Stimulated activated CD8-positive, alpha-beta memory T cell treated with anti-CD3 and anti-CD28 coated beads, Interleukin-12 subunit alpha, Interleukin-12 subunit beta, amount 100 ng/mL, for 24 hours (primary cell): ENCODE measurements around the gene AP3D1.

Experiments used
- DNase-seq: peaks from one replicate; pipeline ENCODE4 v3.0.0-alpha.2; 2020; ENCODE audit errors: extremely low read depth

The AP3D1 gene

GRCh38 chr19:2181633-2181997, 30.2 kb upstream of the AP3D1 start:
- no peak for DNase-seq

GRCh38 chr19:2180881-2181632, 29.7 kb upstream of the AP3D1 start:
- no peak for DNase-seq

GRCh38 chr19:2180114-2180513, 28.7 kb upstream of the AP3D1 start:
- no peak for DNase-seq

- DNase-seq: no peak
Observed at GRCh38 chr19:2179095-2179494, 27.7 kb upstream of the AP3D1 start.

GRCh38 chr19:2176337-2176994, 25.1 kb upstream of the AP3D1 start:
- DNase-seq: no peak

GRCh38 chr19:2175742-2176141, 24.4 kb upstream of the AP3D1 start:
- DNase-seq: no peak

GRCh38 chr19:2173767-2174577, 22.6 kb upstream of the AP3D1 start:
- DNase-seq: no peak

GRCh38 chr19:2173388-2173766, 22.0 kb upstream of the AP3D1 start:
- no peak for DNase-seq

GRCh38 chr19:2171349-2172145, 20.2 kb upstream of the AP3D1 start:
- peak; percentile 68 for DNase-seq

- DNase-seq: no peak
Observed at GRCh38 chr19:2170987-2171348, 19.6 kb upstream of the AP3D1 start.

GRCh38 chr19:2170219-2170618, 18.9 kb upstream of the AP3D1 start:
- no peak for DNase-seq

- peak; percentile 56 for DNase-seq
Observed at GRCh38 chr19:2168619-2169424, 17.5 kb upstream of the AP3D1 start.

- no peak for DNase-seq
Observed at GRCh38 chr19:2167896-2168618, 16.7 kb upstream of the AP3D1 start.

- no peak for DNase-seq
Observed at GRCh38 chr19:2166741-2167738, 15.7 kb upstream of the AP3D1 start.

GRCh38 chr19:2164020-2164998, 12.9 kb upstream of the AP3D1 start:
- no peak for DNase-seq

- no peak for DNase-seq
Observed at GRCh38 chr19:2160379-2160778, 9.0 kb upstream of the AP3D1 start.

GRCh38 chr19:2157452-2157851, 6.1 kb upstream of the AP3D1 start:
- DNase-seq: no peak

- no peak for DNase-seq
Observed at GRCh38 chr19:2154587-2155075, 3.3 kb upstream of the AP3D1 start.
